Ectodermal cell (in vitro differentiated cells): Measurements from ENCODE around the gene SLC16A3.

Experiments used
- H3K27ac ChIP-seq: 2 replicates; pipeline ENCODE4 v1.7.0; 2013; ENCODE audit warnings: mild to moderate bottlenecking, low read depth, low read length; ENCODE audit not compliant: insufficient read depth, poor library complexity, severe bottlenecking
- H3K27me3 ChIP-seq: 2 replicates; pipeline ENCODE4 v1.7.0; 2013; ENCODE audit warnings: mild to moderate bottlenecking, low read length; ENCODE audit not compliant: insufficient read depth, control insufficient read depth, poor library complexity, severe bottlenecking
- H3K36me3 ChIP-seq: one replicate; pipeline ENCODE4 v1.7.0; 2013; ENCODE audit warnings: low read length; ENCODE audit not compliant: control insufficient read depth, insufficient read depth
- H3K4me1 ChIP-seq: one replicate; pipeline ENCODE4 v1.7.0; 2013; ENCODE audit warnings: low read length; ENCODE audit not compliant: control insufficient read depth, insufficient read depth
- H3K4me3 ChIP-seq: 2 replicates; pipeline ENCODE4 v1.7.0; 2013; ENCODE audit warnings: low read depth, low read length, control low read depth; ENCODE audit not compliant: insufficient read depth
- H3K9me3 ChIP-seq: 2 replicates; pipeline ENCODE4 v1.7.0; 2013; ENCODE audit warnings: mild to moderate bottlenecking, low read length, moderate library complexity; ENCODE audit not compliant: control insufficient read depth
- WGBS, 2 experiments: methylation state at CpG; one replicate each; pipeline ENCODE4 v1.1.7; 2013; ENCODE audit warnings: missing lambda C conversion rate in 2 of 2; 5-methylcytosine and 5-hydroxymethylcytosine counted together

SLC16A3 gene

DNA sequence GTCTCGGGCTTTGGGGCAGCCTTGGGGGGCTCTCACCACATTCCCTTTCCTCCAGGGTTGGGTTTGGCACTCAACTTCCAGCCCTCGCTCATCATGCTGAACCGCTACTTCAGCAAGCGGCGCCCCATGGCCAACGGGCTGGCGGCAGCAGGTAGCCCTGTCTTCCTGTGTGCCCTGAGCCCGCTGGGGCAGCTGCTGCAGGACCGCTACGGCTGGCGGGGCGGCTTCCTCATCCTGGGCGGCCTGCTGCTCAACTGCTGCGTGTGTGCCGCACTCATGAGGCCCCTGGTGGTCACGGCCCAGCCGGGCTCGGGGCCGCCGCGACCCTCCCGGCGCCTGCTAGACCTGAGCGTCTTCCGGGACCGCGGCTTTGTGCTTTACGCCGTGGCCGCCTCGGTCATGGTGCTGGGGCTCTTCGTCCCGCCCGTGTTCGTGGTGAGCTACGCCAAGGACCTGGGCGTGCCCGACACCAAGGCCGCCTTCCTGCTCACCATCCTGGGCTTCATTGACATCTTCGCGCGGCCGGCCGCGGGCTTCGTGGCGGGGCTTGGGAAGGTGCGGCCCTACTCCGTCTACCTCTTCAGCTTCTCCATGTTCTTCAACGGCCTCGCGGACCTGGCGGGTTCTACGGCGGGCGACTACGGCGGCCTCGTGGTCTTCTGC, 8.4 kb downstream of the SLC16A3 start:
- Histone ChIP-seq H3K9me3 (no peaks in the 10 kb centered on the region), H3K27ac (no peak overlapping the region), H3K27me3 (peaks cover 2% of the 10 kb centered on the region), H3K4me1 (peaks cover 15% of the 10 kb centered on the region), H3K4me3 (no peak overlapping the region), H3K36me3 (peaks cover 5% of the 10 kb centered on the region)
- WGBS, 2 experiments = 95% methylated on average over 59 of the region's 59 CpGs

DNA sequence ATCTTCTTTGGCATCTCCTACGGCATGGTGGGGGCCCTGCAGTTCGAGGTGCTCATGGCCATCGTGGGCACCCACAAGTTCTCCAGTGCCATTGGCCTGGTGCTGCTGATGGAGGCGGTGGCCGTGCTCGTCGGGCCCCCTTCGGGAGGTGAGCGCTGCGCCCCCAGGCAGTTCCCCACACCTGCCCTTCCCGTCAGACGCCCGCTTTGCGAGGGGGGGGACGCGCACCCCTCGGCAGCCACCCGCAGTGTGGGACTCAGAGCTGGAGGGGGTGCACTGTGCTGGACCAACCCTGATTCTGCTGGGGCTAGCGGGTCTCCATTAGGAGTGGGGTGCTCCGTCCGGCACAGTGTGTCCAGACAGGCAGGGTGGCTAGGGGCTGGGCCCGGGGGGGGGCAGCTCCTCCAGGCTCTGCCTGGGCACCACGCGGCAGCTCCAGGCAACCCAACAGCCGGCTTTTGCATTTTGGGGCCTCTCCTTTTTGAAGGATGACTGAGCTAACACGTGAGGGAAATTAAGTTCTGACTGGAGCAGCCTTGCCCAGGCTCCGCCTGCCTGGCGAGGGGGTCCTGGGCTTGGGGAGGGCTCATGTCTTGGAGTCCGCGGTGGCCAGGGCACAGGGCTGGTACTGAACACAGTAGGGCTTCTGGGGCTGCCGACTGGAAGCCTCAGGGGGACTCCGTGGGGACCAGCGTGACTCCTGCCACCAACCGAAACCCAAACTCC, 9.1 kb downstream of the SLC16A3 start:
- peaks cover 9% of the 10 kb centered on the region for H3K36me3 ChIP-seq
- 95% methylated on average over 34 of the region's 34 CpGs for WGBS, 2 experiments
- no peaks in the 10 kb centered on the region for H3K27me3 ChIP-seq
- H3K9me3 ChIP-seq = no peaks in the 10 kb centered on the region
- no peak overlapping the region for H3K4me3 ChIP-seq
- peaks cover 11% of the 10 kb centered on the region for H3K4me1 ChIP-seq
- no peak overlapping the region for H3K27ac ChIP-seq

DNA sequence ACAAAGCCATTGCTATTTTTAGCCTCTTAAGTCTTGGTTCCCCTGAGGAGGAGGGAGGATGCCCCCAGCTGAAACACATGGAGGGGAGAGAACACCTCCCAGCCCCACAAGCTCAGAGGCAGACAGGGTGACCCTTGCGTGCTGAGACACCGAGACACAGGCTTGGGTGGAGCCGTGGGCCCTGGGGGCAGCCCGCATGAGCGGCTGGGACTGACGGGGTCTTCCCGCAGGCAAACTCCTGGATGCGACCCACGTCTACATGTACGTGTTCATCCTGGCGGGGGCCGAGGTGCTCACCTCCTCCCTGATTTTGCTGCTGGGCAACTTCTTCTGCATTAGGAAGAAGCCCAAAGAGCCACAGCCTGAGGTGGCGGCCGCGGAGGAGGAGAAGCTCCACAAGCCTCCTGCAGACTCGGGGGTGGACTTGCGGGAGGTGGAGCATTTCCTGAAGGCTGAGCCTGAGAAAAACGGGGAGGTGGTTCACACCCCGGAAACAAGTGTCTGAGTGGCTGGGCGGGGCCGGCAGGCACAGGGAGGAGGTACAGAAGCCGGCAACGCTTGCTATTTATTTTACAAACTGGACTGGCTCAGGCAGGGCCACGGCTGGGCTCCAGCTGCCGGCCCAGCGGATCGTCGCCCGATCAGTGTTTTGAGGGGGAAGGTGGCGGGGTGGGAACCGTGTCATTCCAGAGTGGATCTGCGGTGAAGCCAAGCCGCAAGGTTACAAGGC, 9.8 kb downstream of the SLC16A3 start:
- 86 to 88% methylated on average over 33 of the region's 33 CpGs for WGBS, 2 experiments
- H3K4me1 ChIP-seq = peaks cover 11% of the 10 kb centered on the region
- H3K9me3 ChIP-seq = no peaks in the 10 kb centered on the region
- no peak overlapping the region for H3K4me3 ChIP-seq
- H3K27ac ChIP-seq = no peak overlapping the region
- H3K27me3 ChIP-seq = no peaks in the 10 kb centered on the region
- H3K36me3 ChIP-seq = peaks cover 17% of the 10 kb centered on the region

DNA sequence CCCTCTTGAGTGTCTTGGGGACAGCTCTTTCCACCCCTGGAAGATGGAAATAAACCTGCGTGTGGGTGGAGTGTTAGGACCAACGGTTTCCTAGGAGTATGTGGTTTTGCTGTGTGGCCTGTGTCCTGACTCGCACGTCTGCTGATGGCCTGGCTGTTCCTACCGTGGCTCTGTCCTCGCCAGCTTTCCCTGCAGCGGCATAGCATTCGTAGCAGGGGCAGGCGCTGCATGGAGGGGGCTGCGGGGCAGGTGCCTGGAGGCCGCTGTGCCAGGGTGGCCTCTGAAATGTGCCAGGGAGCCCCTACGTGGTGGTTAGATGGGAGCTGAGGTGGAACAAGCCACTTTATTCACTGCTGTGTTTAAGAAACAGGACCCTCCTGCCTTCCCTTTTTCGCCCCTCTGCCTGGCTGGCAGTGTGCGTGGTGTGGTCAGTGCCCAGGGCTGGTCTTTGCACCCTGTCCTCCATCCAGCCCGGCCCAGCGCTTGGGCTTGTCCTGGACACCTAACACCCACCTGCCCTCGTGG, 10.6 kb downstream of the SLC16A3 start:
- no peak overlapping the region for H3K27ac ChIP-seq
- H3K9me3 ChIP-seq = no peaks in the 10 kb centered on the region
- peaks cover 11% of the 10 kb centered on the region for H3K4me1 ChIP-seq
- H3K36me3 ChIP-seq = peaks cover 25% of the 10 kb centered on the region
- no peak overlapping the region for H3K4me3 ChIP-seq
- H3K27me3 ChIP-seq = no peaks in the 10 kb centered on the region
- WGBS, 2 experiments = 95 to 97% methylated on average over 17 of the region's 17 CpGs

DNA sequence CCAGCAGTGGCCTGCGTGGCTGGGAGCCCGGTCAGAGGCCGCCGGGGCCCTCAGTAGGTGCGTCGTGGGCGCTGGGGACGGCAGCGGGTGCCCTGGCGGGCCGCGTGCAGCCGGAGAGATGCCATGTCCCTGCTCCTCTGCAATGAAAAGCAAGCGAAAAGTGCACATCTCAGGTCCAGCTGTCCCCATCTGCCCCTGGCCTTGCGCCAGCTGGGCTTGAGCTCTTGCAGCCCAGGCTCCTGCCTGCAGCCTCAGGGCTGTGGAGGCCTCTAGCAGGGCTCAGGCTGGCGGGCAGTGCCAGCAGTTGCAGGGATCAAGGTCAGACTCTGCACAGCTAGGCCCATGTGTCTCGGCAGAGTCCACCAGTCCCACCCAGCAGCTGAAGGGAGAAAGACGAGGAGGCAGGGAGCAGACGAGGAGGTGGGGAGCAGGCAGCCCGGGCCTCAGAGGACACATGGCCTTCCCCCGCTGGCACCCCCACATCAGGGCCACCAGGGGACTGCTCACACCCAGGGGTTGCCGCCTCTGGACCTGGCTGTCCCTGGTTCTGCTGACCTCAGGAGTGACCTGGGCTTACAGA, 11.2 kb downstream of the SLC16A3 start:
- H3K27me3 ChIP-seq = no peaks in the 10 kb centered on the region
- H3K4me1 ChIP-seq = peaks cover 11% of the 10 kb centered on the region
- no peak overlapping the region for H3K27ac ChIP-seq
- no peak overlapping the region for H3K4me3 ChIP-seq
- no peaks in the 10 kb centered on the region for H3K9me3 ChIP-seq
- 90 to 91% methylated on average over 22 of the region's 22 CpGs for WGBS, 2 experiments
- H3K36me3 ChIP-seq = peaks cover 30% of the 10 kb centered on the region

DNA sequence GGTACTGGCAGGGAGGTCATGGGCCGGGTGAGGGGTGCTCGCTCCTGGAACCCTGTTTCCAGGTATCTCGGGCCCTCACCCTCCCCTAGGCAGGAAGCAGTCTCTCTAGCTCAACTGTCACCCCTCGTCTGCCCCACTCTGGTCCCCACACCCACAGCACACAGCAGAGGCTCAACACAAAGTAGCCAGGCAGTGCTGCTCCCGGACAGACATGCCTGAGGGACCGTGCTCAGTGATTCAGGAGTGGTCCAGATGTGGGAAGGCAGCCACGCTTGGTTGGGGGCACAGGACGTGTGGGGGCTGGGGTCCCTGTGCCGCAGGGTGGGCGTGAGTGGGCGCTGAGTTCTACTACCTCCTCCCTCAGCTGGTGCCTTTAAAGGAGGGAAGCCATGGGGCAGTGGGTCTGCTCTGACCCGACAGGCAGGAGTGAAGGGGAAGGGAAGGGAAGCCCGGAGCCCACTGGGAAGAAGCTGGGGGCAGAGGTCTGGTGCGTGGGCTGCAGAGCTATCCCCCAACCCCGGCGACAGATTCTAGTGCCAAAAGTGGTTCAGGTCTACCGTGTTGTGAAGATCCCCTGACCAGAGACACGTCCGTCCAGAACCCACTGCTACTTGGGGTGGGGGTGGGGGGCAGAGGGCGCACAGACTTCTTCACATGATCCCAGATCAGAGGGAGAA, 11.8 kb downstream of the SLC16A3 start:
- Histone ChIP-seq H3K9me3 (no peaks in the 10 kb centered on the region), H3K36me3 (peaks cover 37% of the 10 kb centered on the region), H3K27me3 (no peaks in the 10 kb centered on the region), H3K4me3 (no peak overlapping the region), H3K27ac (no peak overlapping the region), H3K4me1 (peaks cover 10% of the 10 kb centered on the region)
- 92% methylated on average over 20 of the region's 20 CpGs for WGBS, 2 experiments

DNA sequence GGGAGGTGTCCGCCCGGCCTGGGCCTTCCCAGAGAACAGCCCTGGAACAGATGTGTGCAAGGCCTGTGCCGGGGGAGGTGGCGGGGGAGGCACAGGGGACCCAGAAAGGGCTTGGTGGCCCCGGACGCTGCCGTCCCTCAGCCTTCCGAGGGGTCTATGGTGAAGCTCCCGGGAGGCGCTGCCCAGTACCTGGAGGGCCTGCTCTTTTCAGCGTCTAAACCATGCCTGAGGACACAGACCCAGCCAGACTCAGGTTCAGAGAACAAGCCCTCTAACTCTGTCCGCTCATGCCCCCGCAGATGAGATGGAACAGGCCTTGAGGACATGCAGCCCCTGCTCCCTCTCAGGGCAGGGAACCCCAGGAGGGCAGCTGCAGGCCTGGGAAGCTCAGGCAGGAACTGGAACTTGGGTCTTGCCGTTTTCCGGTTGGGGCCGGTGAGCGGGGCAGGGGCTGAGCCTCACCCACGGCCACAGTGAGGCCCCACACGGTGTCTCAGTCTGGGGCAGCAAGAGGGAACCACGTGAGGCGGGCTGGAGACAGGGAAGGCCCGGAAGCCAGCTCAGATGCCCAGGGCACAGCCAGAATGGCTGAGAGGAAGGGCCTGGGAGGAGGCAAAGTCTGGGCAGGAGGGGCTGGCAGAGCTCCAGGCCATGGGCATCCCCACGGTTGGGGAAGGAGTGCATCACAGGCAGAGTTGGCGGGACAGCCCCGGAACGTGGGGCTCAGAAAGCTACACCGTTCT, 12.5 kb downstream of the SLC16A3 start:
- Histone ChIP-seq H3K27ac (no peak overlapping the region), H3K4me1 (peaks cover 3% of the 10 kb centered on the region), H3K9me3 (no peaks in the 10 kb centered on the region), H3K4me3 (no peak overlapping the region), H3K36me3 (peaks cover 44% of the 10 kb centered on the region), H3K27me3 (no peaks in the 10 kb centered on the region)
- WGBS, 2 experiments = 93 to 95% methylated on average over 27 of the region's 27 CpGs

DNA sequence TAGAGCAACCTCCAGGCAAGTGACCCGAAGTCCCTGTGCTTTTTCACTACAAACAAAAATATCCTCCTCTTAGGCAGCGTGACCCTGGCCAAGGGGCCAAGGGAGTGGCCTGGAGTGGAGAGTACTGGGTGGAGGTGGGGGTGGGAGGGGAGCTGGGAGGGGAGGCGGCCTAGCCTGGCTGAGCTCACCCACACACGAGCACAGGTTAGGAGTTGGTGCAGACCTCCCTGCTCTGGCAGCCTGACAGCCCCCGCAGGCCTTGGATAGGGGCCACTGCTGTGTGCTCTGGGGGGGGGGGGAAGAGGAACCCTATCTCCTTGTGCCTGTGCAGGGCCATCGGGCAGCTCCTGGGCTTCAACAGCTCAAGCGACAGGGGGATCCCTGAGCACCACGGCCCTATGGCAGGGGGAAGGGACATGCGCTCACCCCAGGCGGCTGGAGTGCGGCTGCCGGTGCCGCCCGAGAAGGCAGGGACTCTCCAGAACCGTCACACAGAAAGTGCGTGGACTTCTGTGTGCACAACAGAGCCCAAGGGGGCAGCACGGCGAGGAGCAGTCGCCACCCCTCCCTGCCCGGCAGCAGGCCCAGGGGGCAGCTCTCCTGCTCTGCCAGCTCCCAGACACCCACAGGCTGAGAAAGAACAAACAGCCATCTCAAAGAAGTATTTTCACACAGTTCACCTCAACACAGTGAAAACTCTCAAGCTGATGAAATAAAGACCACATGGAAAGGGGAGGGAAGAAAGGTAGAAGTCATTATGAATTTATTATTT, 13.3 kb downstream of the SLC16A3 start:
- Histone ChIP-seq H3K27ac (no peak overlapping the region), H3K9me3 (no peaks in the 10 kb centered on the region), H3K4me3 (no peak overlapping the region), H3K27me3 (no peaks in the 10 kb centered on the region), H3K36me3 (peaks cover 50% of the 10 kb centered on the region), H3K4me1 (no peaks in the 10 kb centered on the region)
- WGBS, 2 experiments = 92% methylated on average over 19 to 20 of the region's 20 CpGs

DNA sequence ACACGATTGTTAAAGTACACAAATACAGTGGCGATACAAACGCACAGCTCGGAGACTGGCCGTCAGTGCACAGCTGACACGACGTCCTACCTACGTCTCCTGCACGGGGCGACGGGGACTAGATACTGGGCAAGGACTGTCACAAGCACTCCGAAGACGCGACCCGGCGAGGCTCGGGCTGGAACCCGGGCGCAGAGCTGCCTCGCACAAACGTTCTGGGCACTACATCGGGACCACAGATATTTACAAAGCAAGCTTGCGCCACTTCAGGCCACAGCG, 13.8 kb downstream of the SLC16A3 start:
- WGBS, 2 experiments = 96% methylated on average over 24 of the region's 24 CpGs
- H3K4me3 ChIP-seq = no peak overlapping the region
- H3K27me3 ChIP-seq = no peaks in the 10 kb centered on the region
- H3K4me1 ChIP-seq = no peaks in the 10 kb centered on the region
- H3K36me3 ChIP-seq = peaks cover 54% of the 10 kb centered on the region
- no peaks in the 10 kb centered on the region for H3K9me3 ChIP-seq
- H3K27ac ChIP-seq = no peak overlapping the region
